Endometrial microvascular endothelial cells (primary cell): ENCODE results near the gene ZNF808. TPM values are rescaled to one million over a fixed set of nuclear protein-coding genes. Genes with fewer than 3 reads are reported as not detected.
"Not testable (repeated sequence)": the region's sequence is repeated elsewhere in the genome, so short reads cannot be mapped to it uniquely, and the experiment has no call there.

ENCODE experiments used
- in situ Hi-C: cut with HindIII; loops from 2 replicates; pipeline ENCODE4 v1.10.0; 2017; ENCODE audit warnings: low sequenced_read_pairs, low pct_unique_long_range_greater_than_20kb; ENCODE audit errors: inconsistent ontology term
- total RNA-seq: library from RNA; depleted of rRNA; stranded (reverse); fragments of >200 nt; gene quantifications from one replicate; pipeline ENCODE4 v1.2.3, GENCODE V29; 2015; ENCODE audit errors: inconsistent ontology term

Gene ZNF808
- 6.9 TPM for total RNA-seq

DNA sequence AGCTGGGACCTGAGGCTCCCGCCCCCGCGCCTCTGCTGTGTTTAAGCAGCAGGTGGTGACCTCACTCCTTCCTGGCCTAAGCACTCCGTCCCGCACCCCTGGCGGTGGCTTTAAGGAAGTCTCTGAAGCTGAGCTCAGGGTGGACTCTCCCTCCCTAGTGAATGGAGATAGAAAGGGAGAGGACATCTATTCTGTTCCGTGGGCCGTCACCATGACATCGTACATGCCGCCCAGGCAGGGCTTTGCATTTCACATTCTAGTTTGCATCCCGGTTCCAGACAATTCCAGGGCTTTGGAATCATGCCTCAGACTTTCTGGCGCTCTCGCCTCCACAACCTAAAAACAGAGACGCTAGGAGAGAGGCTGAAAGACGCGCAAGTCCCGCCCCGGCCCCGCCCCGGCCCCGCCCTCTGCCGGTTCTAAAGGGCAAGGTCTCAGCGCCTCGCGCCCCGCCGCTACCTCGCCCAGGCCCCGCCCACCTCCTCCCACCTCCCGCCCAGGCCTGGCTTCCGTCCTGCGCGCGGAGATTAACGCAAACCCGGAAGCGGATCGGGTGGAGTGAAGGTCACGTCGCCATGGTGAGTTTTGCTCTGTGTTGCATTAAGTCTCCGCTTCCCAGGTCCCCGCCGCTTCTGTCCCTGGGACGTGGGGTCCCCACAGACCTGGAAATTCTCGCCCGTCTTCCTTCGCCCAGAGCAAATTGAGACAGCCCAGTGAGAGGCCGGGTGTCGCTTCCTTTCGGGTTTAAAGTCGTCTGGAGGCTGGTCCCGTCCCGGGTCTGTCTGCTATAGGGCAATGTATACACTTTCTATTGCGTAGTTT, at the start of gene ZNF808:
Gene ZNF808 (plus strand): TSS at position 535 of the 822 bp plus-strand sequence. CDS start 15,617 bp downstream, outside the sequence.
- in situ Hi-C loops: no loop called here

- in situ Hi-C loops: not testable (repeated sequence)
Observed at GRCh38 chr19:52484111-52484743, 43.2 kb upstream of the ZNF808 start.

DNA sequence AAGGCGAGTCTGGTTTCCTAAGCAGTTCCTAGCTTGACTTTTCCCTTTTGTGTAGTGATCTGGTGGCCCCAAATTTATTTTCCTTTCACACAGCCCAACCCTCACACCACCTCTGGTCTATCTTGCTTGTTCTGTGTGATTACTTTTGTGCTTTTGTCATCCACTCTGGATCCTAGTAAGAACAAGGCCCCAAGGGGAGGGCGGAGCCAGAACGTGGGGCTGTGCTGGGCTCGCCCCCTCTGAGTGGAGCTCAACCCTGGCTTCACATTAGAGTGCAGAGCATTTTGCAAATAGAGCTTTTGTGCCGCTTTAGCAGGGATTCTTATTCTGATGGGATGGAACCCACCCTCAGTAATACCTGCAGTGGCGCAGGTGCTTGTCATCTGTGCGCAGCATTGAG, 42.4 kb upstream of the ZNF808 start:
- in situ Hi-C loops: not testable (repeated sequence)

DNA sequence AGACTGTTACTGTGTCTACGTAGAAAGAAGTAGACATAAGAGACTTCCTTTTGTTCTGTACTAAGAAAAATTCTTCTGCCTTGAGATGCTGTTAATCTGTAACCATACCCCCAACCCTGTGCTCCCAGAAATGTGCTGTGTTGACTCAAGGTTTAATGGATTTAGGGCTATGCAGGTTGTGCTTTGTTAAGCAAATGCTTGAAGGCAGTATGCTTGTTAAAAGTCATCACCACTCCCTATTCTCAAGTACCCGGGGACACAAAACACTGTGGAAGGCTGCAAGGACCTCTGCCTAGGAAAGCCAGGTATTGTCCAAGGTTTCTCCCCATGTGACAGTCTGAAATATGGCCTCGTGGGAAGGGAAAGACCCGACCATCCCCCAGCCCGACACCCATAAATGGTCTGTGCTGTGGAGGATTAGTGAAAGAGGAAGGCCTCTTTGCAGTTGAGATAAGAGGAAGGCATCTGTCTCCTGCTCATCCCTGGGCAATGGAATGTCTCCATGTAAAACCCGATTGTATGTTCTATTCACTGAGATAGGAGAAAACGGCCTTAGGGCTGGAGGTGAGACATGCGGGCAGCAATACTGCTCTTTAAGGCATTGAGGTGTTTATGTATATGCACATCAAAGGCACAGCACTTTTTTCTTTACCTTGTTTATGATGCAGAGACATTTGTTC, 41.8 kb upstream of the ZNF808 start:
- in situ Hi-C loops: not testable (repeated sequence)

DNA sequence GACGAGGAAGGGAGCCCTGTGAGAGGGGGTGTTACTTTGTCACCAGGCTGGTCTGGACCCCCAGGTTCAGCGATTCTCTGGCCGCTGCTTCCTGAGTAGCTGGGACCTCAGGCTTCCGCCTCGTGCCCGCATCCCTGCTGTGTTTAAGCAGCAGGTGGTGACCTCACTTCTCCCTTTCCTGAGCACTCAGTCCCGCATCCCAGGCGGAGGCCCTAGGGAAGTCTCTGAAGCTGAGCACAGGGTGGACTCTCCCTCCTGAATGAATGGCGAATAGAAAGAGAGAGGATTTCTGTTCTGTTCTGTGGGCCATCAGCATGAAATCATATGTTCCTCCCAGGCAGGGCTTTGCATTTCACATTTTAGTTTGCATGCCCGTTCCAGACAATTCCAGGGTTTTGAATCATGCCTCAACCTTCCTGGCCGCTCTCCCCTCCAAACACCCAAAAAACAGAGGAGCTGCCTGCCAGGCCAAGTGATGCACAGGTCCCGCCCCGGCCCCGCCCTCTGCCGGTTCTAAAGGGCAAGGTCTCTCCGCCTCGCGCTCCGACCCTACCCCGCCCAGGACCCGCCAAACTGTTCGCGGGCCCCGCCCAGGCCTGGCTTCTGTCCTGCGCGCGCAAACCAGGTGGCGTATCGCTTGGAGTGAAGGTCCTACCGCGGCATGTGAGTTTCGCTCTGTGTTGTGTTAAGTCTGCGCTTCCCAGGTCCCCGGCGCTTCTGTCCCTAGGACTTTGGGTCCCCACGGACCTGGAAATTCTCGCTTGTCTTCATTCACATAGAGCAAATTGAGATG, 35.1 kb upstream of the ZNF808 start:
- in situ Hi-C loops: no loop called here

GRCh38 chr19:52492994-52493470, 34.4 kb upstream of the ZNF808 start:
- in situ Hi-C loops: no loop called here

- in situ Hi-C loops: no loop called here
Observed at GRCh38 chr19:52494518-52494917, 33.0 kb upstream of the ZNF808 start.

DNA sequence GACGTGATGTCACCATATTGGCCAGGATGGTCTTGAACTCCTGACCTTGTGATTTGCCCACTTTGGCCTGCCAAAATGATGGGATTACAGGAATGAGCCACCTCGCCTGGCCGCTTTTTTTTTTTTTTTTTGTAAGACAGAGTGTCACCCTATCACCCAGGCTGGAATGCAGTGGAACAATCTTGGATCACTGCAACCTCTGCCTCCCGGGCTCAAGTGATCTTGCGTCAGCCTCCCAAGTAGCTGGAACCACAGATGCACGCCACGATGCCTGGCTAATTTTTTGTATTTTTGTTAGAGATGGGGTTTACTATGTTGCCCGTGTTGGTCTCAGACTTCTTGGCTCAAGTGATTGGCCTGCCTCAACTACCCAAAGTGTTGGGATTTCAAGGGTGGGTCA, 28.9 kb upstream of the ZNF808 start:
- in situ Hi-C loops: no loop called here

- in situ Hi-C loops: not testable (repeated sequence)
Observed at GRCh38 chr19:52500474-52500873, 27.0 kb upstream of the ZNF808 start.

- in situ Hi-C loops: not testable (repeated sequence)
Observed at GRCh38 chr19:52500991-52501390, 26.5 kb upstream of the ZNF808 start.

- in situ Hi-C loops: no loop called here
Observed at GRCh38 chr19:52507266-52507665, 20.2 kb upstream of the ZNF808 start.

DNA sequence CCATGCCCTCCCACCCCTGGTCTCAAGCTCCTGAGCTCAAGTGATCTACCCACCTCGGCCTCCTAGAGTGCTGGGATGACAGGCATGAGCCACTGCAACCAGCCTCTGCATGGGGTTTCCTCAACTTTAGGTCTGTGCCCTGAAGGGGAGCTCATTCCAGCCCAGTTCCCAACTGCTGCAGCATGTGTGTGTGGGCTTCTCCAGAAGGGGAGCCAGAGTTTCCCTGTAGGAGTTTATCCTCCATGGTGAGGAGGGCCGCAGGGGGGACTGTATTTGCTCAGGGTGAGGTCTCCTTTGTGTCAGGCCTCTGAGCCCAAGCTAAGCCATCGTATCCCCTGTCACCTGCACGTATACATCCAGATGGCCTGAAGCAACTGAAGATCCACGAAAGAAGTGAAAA, 11.3 kb upstream of the ZNF808 start:
- in situ Hi-C loops: no loop called here

DNA sequence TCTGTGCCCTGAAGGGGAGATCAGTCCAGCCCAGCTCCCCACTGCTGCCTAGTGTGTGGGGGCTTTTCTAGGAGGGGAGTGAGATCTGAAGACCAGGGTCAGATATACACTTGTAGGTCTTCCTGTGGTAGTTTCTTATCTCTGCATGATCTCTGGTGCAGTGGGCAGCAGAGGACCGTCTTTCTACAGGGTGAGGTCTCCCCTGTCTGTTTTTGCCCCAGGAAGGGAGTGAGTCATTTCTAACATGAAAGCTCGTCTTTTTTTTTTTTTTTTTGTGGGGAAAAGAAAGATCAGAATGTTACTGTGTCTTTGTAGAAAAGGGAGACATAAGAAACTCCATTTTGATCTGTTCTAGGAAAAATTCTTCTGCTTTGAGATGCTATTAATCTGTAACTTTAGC, 8.8 kb upstream of the ZNF808 start:
- in situ Hi-C loops: no loop called here

DNA sequence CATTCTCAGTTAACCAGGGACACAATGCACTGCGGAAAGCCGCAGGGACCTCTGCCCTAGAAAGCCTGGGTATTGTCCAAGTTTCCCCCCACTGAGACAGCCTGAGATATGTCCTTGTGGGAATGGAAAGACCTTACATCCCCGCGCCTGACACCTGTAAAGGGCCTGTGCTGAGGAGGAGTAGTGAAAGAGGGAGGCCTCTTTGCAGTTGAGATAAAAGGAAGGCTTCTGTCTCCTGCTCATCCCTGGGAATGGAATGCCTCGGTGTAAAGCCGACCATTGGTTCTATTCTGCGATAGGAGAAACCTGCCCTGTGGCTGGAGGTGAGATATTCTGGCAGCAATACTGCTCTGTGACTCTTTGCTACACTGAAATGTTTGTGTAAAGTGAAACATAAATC, 8.3 kb upstream of the ZNF808 start:
- in situ Hi-C loops: not testable (repeated sequence)

DNA sequence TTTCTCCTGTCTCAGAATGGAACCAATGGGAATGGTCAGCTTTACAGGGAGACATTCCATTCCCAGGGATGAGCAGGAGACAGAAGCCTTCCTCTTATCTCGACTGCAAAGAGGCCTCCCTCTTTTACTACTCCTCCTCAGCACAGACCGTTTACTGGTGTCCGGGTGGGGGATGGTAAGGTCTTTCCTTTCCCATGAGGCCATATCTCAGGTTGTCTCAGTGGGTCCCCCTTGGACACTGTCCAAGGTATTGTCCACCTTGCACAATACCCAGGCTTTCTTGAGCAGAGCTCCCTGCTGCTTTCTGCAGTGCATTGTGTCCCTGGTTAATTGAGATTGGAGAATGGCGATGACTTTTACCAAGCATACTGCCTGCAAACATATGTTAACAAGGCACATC, 7.5 kb upstream of the ZNF808 start:
- in situ Hi-C loops: no loop called here

DNA sequence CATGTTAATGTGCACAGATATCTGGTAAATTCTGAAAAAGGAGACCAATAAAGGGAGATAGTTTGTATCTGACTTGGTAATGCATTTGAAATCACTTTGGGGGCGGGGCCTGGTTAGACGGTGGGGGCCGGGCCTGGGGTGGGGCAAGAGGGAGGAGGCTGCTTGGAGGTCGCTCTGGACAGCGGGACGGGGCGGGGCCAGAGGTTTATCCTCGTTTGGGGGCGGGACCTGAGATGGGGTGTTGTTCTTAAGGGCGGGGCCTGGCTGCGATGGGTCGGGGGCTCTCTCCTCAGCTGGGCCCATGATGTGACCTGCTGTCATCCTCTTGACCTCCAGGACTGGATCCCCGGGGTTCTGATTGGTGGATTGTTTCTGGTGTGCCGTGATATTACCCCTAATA, 4.9 kb upstream of the ZNF808 start:
- in situ Hi-C loops: no loop called here

DNA sequence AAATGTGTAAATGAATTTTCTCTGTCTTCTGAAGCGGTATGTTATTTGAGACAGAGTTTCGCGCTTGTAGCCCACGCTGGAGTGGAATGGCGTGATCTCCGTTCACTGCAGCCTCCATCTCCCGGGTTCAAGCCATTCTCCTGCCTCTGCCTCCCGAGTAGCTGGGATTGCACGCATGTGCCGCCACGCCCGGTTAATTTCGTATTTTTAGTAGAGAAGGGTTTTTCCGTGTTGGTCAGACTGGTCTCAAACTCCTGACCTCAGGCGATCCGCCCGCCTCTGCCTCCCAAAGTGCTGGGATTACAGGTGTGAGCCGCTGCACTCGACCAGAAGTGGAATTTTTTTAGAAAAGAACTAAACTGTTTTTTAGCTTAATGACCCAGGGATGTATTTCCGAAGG, 3.4 kb upstream of the ZNF808 start:
- in situ Hi-C loops: no loop called here

- in situ Hi-C loops: no loop called here
Observed at GRCh38 chr19:52527956-52528351, 486 bp downstream of the ZNF808 start.

DNA sequence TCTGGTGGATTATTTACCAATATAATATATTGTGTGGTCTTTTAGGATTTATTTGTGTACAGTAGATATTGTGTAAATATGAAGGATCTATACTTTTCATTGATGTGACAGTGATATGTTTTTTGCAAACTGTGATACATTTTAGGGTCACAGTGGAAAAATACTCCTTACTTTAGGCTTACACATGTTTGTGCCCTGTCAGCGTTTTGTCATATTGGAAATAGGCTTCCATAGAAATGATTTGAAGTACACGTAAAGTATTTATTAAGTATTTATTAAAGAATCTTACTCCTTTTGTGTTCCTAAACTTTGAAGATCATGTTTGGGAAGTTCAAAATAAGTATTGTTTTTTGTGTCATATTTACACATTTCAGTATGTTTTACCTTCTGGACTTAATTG, 5.0 kb downstream of the ZNF808 start:
- in situ Hi-C loops: no loop called here
